ENCODE data around the gene PHF21B. TPM values are rescaled to one million over a fixed set of nuclear protein-coding genes. Genes with fewer than 3 reads are reported as not detected.
"Not testable (repeated sequence)": the region's sequence is repeated elsewhere in the genome, so short reads cannot be mapped to it uniquely, and the experiment has no call there.

Gene PHF21B
- total and polyA plus RNA-seq, 7 donors, result 0.13 to 0.66 (median 0.28) TPM; not detected in 4

- TF ChIP-seq EP300 (IDR thresholded peaks at IDR 0.05) (no peak), POLR2A (IDR thresholded peaks at IDR 0.05) (no peak), POLR2AphosphoS5 (IDR thresholded peaks at IDR 0.05) (no peak), CTCF (IDR thresholded peaks at IDR 0.05) (no peak)
- intact Hi-C loops (cut with DNase I), result no loop called here
- DNase-seq, result no peak
- H3K4me1 ChIP-seq, result no peaks in the 10 kb centered on the region
- no peaks in the 10 kb centered on the region for H3K9me3 ChIP-seq
- H3K36me3 ChIP-seq, result no peaks in the 10 kb centered on the region
- no peaks in the 10 kb centered on the region for H3K27me3 ChIP-seq
- no peak overlapping the region for H3K27ac ChIP-seq
- 89 to 90% methylated on average over 7 of the region's 7 CpGs for WGBS, 2 donors
- no peak overlapping the region for H3K4me3 ChIP-seq
These were observed 148.6 kb downstream of the PHF21B start for GRCh38 chr22:44861245-44861644.

GRCh38 chr22:44860311-44860710, 149.5 kb downstream of the PHF21B start:
- 73 to 83% methylated on average over 6 of the region's 6 CpGs for WGBS, 2 donors

GRCh38 chr22:44859641-44860040, 150.2 kb downstream of the PHF21B start:
- H3K27ac ChIP-seq, result no peak overlapping the region
- H3K27me3 ChIP-seq, result no peaks in the 10 kb centered on the region
- 88 to 96% methylated on average over 13 of the region's 13 CpGs for WGBS, 2 donors
- TF ChIP-seq POLR2A (IDR thresholded peaks at IDR 0.05) (no peak), POLR2AphosphoS5 (IDR thresholded peaks at IDR 0.05) (no peak), CTCF (IDR thresholded peaks at IDR 0.05) (no peak), EP300 (IDR thresholded peaks at IDR 0.05) (no peak)
- no peaks in the 10 kb centered on the region for H3K9me3 ChIP-seq
- no peaks in the 10 kb centered on the region for H3K4me1 ChIP-seq
- DNase-seq, result no peak
- intact Hi-C loops (cut with DNase I), result no loop called here
- H3K4me3 ChIP-seq, result no peak overlapping the region
- H3K36me3 ChIP-seq, result no peaks in the 10 kb centered on the region

More at GRCh38 chr22:44860311-44860710, 149.5 kb downstream of the PHF21B start:
- no peak for TF ChIP-seq POLR2A (IDR thresholded peaks at IDR 0.05)
- TF ChIP-seq CTCF (IDR thresholded peaks at IDR 0.05), result no peak
- TF ChIP-seq EP300 (IDR thresholded peaks at IDR 0.05), result no peak
- no peak for TF ChIP-seq POLR2AphosphoS5 (IDR thresholded peaks at IDR 0.05)
- no peak for DNase-seq
- Histone ChIP-seq H3K9me3 (no peaks in the 10 kb centered on the region), H3K4me3 (no peak overlapping the region), H3K36me3 (no peaks in the 10 kb centered on the region), H3K27ac (no peak overlapping the region), H3K27me3 (no peaks in the 10 kb centered on the region), H3K4me1 (no peaks in the 10 kb centered on the region)
- intact Hi-C loops (cut with DNase I), result no loop called here

- H3K27me3 ChIP-seq; intact Hi-C loops (cut with DNase I); H3K36me3 ChIP-seq; H3K4me1 ChIP-seq; DNase-seq; H3K27ac ChIP-seq; H3K9me3 ChIP-seq; H3K4me3 ChIP-seq: not testable (repeated sequence)
- WGBS, 2 donors, result 18 to 66% methylated on average over 6 to 7 of the region's 7 CpGs
These were observed 151.0 kb downstream of the PHF21B start for GRCh38 chr22:44858819-44859218.

GRCh38 chr22:44855855-44856254, 153.9 kb downstream of the PHF21B start:
- no peaks in the 10 kb centered on the region for H3K27me3 ChIP-seq
- WGBS, 2 donors, result 92 to 96% methylated on average over 5 of the region's 5 CpGs
- no peaks in the 10 kb centered on the region for H3K9me3 ChIP-seq
- no peak overlapping the region for H3K4me3 ChIP-seq
- DNase-seq, result peak; percentile 11
- no peak overlapping the region for H3K27ac ChIP-seq
- intact Hi-C loops (cut with DNase I), result no loop called here
- H3K4me1 ChIP-seq, result no peaks in the 10 kb centered on the region
- TF ChIP-seq POLR2A (IDR thresholded peaks at IDR 0.05) (no peak), POLR2AphosphoS5 (IDR thresholded peaks at IDR 0.05) (no peak), EP300 (IDR thresholded peaks at IDR 0.05) (no peak), CTCF (IDR thresholded peaks at IDR 0.05) (no peak)
- H3K36me3 ChIP-seq, result no peaks in the 10 kb centered on the region

- H3K4me1 ChIP-seq; intact Hi-C loops (cut with DNase I); H3K27me3 ChIP-seq; H3K36me3 ChIP-seq; H3K4me3 ChIP-seq; H3K9me3 ChIP-seq; H3K27ac ChIP-seq: not testable (repeated sequence)
- 91 to 95% methylated on average over 8 of the region's 8 CpGs for WGBS, 2 donors
- peak; percentile 32 for DNase-seq
These were observed 155.2 kb downstream of the PHF21B start for GRCh38 chr22:44854641-44855040.

Measured in sigmoid colon (tissue), 7 donors.